Mesodermal cell (in vitro differentiated cells): ENCODE data around the gene PRPF4.

Source experiments
- H3K27ac ChIP-seq: 2 replicates; pipeline ENCODE4 v1.7.0; 2013; ENCODE audit warnings: mild to moderate bottlenecking, low read depth, low read length, moderate library complexity; ENCODE audit not compliant: severe bottlenecking
- H3K36me3 ChIP-seq: 2 replicates; pipeline ENCODE4 v1.7.1; 2013; ENCODE audit warnings: mild to moderate bottlenecking, low read length, moderate library complexity; ENCODE audit not compliant: control insufficient read depth, insufficient read depth
- H3K4me1 ChIP-seq: one replicate; pipeline ENCODE4 v1.7.1; 2013; ENCODE audit warnings: mild to moderate bottlenecking, low read length; ENCODE audit not compliant: insufficient read depth, control insufficient read depth, poor library complexity, severe bottlenecking
- H3K4me3 ChIP-seq: 2 replicates; pipeline ENCODE4 v1.7.0; 2013; ENCODE audit warnings: low read length, control low read depth, mild to moderate bottlenecking; ENCODE audit not compliant: insufficient read depth, poor library complexity, severe bottlenecking; ENCODE audit errors: extremely low read depth
- H3K9me3 ChIP-seq: 2 replicates; pipeline ENCODE4 v1.7.1; 2013; ENCODE audit warnings: mild to moderate bottlenecking, low read length, moderate library complexity; ENCODE audit not compliant: control insufficient read depth
- WGBS, 2 experiments: methylation state at CpG; one replicate each; pipeline ENCODE4 v1.1.5; 2013; ENCODE audit warnings: missing lambda C conversion rate in 2 of 2; ENCODE audit not compliant: insufficient coverage in 2 of 2; 5-methylcytosine and 5-hydroxymethylcytosine counted together

Gene PRPF4

DNA sequence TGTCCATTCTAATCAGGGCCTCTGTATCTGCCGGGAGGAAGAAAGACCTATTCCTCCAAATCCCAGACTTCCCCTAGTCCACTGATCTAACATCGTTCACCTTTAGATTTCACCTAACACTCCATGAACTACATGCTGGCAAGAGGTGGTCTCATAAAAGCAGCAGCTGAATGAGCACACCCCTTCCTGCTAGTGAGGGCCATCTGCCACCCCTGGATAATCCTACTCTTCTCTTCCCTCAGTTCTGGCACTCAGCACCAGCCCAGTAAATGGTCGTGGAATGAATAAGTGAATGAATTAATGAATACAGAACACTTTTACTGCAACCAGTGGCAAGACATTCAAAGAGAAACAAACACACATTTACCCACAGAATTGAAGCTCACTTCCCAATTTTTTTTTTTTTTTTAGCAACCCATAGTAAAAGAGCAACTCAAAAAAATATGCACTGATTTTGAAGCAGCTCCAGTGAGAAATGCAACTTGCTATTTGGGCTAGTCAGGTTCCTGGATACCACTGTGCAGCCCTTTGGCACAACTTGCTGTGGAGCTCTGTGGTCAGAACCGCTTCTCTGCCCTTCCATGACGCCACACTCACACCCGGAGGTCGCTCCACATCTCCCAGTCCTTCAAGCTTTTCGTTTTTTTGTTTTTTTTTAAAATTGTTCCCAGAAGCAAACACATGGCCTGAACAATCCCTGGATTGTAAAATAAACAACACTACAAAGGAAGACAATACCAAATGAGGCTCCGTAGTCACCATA lies 21.5 kb downstream of the PRPF4 start:
- Histone ChIP-seq H3K4me3 (no peak overlapping the region), H3K27ac (no peak overlapping the region), H3K4me1 (no peaks in the 10 kb centered on the region), H3K36me3 (peaks cover 16% of the 10 kb centered on the region), H3K9me3 (no peaks in the 10 kb centered on the region)
- WGBS, 2 experiments = 86 to 89% methylated on average over 4 to 7 of the region's 9 CpGs

GRCh38 chr9:113298311-113298710 lies 22.9 kb downstream of the PRPF4 start:
- peaks cover 3% of the 10 kb centered on the region for H3K36me3 ChIP-seq
- no peak overlapping the region for H3K27ac ChIP-seq
- H3K9me3 ChIP-seq = no peaks in the 10 kb centered on the region
- no peak overlapping the region for H3K4me3 ChIP-seq
- no peaks in the 10 kb centered on the region for H3K4me1 ChIP-seq
- WGBS, 2 experiments = 95 to 98% methylated on average over 5 to 8 of the region's 8 CpGs

GRCh38 chr9:113298924-113299770 lies 23.7 kb downstream of the PRPF4 start:
- Histone ChIP-seq H3K4me1 (no peaks in the 10 kb centered on the region), H3K36me3 (no peaks in the 10 kb centered on the region), H3K4me3 (no peak overlapping the region), H3K27ac (no peak overlapping the region), H3K9me3 (no peaks in the 10 kb centered on the region)
- 88 to 90% methylated on average over 7 to 11 of the region's 15 CpGs for WGBS, 2 experiments

- no peak overlapping the region for H3K4me3 ChIP-seq
- no peaks in the 10 kb centered on the region for H3K36me3 ChIP-seq
- 85 to 94% methylated on average over 5 to 8 of the region's 8 CpGs for WGBS, 2 experiments
- no peaks in the 10 kb centered on the region for H3K9me3 ChIP-seq
- no peak overlapping the region for H3K27ac ChIP-seq
- no peaks in the 10 kb centered on the region for H3K4me1 ChIP-seq
Measured at GRCh38 chr9:113299800-113300292, 24.4 kb downstream of the PRPF4 start.

GRCh38 chr9:113301548-113301947 lies 26.1 kb downstream of the PRPF4 start:
- Histone ChIP-seq H3K9me3 (no peaks in the 10 kb centered on the region), H3K36me3 (no peaks in the 10 kb centered on the region)
- 86 to 92% methylated on average over 4 to 6 of the region's 8 CpGs for whole genome bisulfite sequencing, 2 experiments

DNA sequence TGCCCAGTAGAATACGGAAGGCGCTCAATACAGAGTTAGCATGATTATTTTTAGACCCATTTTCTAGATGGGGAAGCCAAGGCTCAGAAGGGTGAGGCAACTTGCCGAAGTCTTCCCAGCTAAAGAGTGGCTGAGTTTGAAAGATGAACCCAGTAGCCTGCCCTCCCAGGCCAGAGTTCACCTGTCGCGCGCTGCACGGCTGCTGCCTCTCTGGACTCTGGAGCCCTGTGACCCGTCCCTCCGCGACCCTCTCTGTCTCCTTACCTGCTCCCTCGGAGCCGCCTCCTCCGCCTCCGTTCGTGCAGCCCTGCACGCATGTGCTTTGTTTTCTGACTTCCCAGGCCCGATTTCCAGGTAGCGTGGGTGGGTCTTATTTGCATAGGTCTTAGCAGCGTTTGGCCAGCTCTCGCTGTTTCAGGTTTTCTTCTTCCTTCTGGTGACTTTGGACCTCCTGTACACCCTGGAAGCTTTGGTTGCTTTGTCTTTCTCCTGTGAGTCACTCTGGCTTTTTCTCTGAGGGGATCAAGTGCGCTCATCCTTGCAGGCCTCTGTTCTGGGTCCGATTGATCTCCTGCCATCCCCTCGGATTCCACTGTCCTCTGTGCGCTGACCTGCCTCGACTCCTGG lies 27.4 kb downstream of the PRPF4 start, which contains the start of gene RNF183:
Gene RNF183 (minus strand): TSS at position 585 of the 627 bp plus-strand sequence. CDS start 5,192 bp downstream, outside the sequence.
- H3K36me3 ChIP-seq = no peaks in the 10 kb centered on the region
- no peak within 1 kb of the TSS for H3K4me3 ChIP-seq
- H3K4me1 ChIP-seq = no peaks in the 10 kb centered on the region
- H3K27ac ChIP-seq = no peak within 1 kb of the TSS
- 83 to 94% methylated on average over 23 to 25 of the region's 25 CpGs for WGBS, 2 experiments
- H3K9me3 ChIP-seq = no peaks in the 10 kb centered on the region

More at GRCh38 chr9:113301548-113301947, 26.1 kb downstream of the PRPF4 start:
- no peaks in the 10 kb centered on the region for H3K4me1 ChIP-seq
- no peak overlapping the region for H3K4me3 ChIP-seq
- H3K27ac ChIP-seq = no peak overlapping the region

GRCh38 chr9:113306566-113306965 lies 31.1 kb downstream of the PRPF4 start:
- H3K36me3 ChIP-seq = no peaks in the 10 kb centered on the region
- WGBS, 2 experiments = no CpG with 5 or more reads among the region's 1 CpG
- H3K27ac ChIP-seq = no peak overlapping the region
- no peak overlapping the region for H3K4me3 ChIP-seq
- no peaks in the 10 kb centered on the region for H3K4me1 ChIP-seq
- H3K9me3 ChIP-seq = no peaks in the 10 kb centered on the region

DNA sequence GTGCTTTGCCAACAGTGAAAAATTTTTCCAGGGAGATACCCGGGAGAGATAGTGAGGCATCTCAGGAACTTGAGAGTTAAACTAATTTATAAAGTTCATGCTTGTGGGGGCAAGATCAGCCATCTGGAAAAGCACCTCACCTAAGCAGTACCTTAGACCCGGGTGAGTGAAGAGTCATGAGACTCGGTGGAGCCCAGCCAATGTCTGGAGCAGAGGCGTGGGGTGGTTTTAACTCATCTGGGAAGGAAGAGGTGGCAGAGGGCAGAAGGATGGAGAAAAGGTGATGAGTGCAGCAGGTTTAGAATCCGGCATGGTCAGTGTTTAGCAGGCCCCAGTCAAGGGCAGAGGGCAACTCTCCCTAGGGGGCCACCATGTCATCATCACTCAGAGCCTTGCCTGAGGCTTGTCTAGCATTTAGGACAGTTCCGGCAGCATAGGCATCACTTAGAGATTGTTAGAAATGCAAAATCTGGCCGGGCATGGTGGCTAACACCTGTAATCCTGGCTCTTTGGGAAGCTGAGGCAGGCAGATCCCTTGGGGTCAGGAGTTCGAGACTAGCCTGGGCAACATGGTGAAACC lies 32.0 kb downstream of the PRPF4 start:
- Histone ChIP-seq H3K4me1 (no peaks in the 10 kb centered on the region), H3K36me3 (no peaks in the 10 kb centered on the region), H3K9me3 (no peaks in the 10 kb centered on the region), H3K27ac (no peak overlapping the region), H3K4me3 (no peak overlapping the region)
- WGBS, 2 experiments = 77 to 81% methylated on average over 7 of the region's 8 CpGs

DNA sequence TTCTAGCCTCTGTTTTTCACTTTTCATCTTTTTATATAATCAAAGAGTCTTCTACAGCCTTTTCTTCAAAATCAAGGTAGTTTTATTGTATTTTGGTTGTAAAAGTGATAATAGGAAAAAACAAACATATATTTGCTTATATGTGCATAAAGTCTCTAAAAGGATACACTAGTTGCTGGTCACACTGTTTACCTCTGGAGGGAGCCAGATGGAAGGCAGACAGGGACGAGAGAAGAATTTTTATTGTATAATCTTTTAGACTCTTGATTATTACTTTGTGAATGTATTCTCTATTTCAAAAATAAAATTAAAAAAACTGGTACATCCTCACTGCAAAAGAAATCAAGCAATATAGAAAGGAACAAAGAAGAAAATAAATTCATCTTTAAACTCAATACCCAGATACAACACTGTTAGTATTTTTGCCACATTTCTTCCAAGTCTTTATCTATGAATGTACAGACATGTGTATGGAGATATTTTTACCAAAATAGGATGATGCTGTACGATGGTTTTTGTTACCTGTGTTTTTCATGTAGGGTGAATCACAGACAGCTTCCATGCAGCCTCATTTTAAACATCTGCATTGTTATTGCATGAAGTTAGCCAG lies 33.9 kb downstream of the PRPF4 start:
- Histone ChIP-seq H3K36me3 (no peaks in the 10 kb centered on the region), H3K27ac (no peak overlapping the region), H3K9me3 (no peaks in the 10 kb centered on the region), H3K4me3 (no peak overlapping the region), H3K4me1 (no peaks in the 10 kb centered on the region)
- WGBS, 2 experiments = no CpG with 5 or more reads among the region's 2 CpGs

DNA sequence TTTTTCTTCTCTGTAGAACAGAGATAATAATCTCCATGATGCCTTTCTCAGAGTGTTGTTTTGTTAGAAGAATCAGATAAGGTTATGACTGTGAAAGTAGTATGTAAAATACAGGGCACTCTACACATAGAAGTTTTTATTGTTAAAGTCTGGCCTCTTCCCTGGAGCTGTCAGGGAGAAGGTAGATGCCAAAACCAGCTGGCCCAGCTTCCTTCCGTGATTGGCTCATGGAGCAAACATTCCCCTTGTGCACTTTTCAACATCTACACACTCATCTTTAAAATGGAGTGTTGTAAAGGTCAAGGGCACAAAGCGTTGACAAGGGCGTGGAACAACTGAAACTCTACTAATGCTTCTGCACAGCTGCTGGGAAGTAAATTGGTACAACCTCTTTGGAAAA lies 35.1 kb downstream of the PRPF4 start:
- no peaks in the 10 kb centered on the region for H3K9me3 ChIP-seq

More for the DNA sequence above, 35.1 kb downstream of the PRPF4 start:
- Histone ChIP-seq H3K4me1 (no peaks in the 10 kb centered on the region), H3K27ac (no peak overlapping the region), H3K36me3 (no peaks in the 10 kb centered on the region), H3K4me3 (no peak overlapping the region)
- 100% methylated on average over 2 of the region's 3 CpGs; no CpG with 5 or more reads in 1 of the 2 experiments for WGBS, 2 experiments
